Fibroblast of lung (primary cell): Measurements from ENCODE around the gene B3GNT7.

Source experiments
- CTCF ChIP-seq, 2 donors: IDR thresholded peaks in 1 of 2; conservative IDR thresholded peaks in 1 of 2; 1 replicate in 1 of 2; 2 replicates in 1 of 2; pipeline ENCODE4 v1.5.1; 2011 to 2012; ENCODE audit warnings: low read length in 2 of 2, control low read depth in 1 of 2, inconsistent platforms in 1 of 2, low read depth in 1 of 2, mild to moderate bottlenecking in 1 of 2
- EZH2 ChIP-seq: IDR thresholded peaks from 2 replicates; pipeline ENCODE4 v1.5.1; 2012; ENCODE audit warnings: low read length, control low read depth, mild to moderate bottlenecking; ENCODE audit errors: missing control alignments

GRCh38 chr2:231373786-231374349, 21.6 kb upstream of the B3GNT7 start:
- TF ChIP-seq EZH2 (no peak), CTCF (conservative IDR thresholded peaks at IDR 0.05 in 1 of 2, IDR thresholded peaks at IDR 0.05 in 1 of 2; ENCODE audit: low read depth in 1 of 2, low read length in 2 of 2) (no peak)
